GM19043 (cell line): ENCODE results near the gene GPR62.
"Not testable (repeated sequence)": the region's sequence is repeated elsewhere in the genome, so short reads cannot be mapped to it uniquely, and the experiment has no call there.

Experiments
- ATAC-seq: cut with Tn5 transposase; IDR thresholded peaks from one replicate; pipeline ENCODE4 v1.9.1; 2021; ENCODE audit warnings: low read depth; ENCODE audit not compliant: unreplicated experiment

GPR62 gene

GRCh38 chr3:51988286-51989146, 33.3 kb downstream of the GPR62 start:
- no peak for ATAC-seq

DNA sequence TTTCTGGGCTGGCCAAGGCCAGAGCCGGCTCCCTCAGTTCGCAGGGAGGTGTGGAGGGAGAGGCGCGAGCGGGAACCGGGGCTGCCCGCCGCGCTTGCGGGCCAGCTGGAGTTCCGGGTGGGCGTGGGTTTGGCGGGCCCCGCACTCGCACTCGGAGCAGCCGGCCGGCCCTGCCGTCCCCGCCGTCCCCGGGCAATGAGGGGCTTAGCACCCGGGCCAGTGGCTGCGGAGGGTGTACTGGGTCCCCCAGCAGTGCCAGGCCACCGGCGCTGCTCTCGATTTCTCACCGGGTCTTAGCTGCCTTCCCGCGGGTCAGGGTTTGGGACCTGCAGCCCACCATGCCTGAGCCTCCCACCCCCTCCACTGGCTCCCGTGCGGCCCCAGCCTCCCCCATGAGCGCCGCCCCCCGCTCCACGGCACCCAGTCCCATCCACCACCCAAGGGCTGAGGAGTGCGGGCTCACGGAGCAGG, 35.4 kb downstream of the GPR62 start:
- not testable (repeated sequence) for ATAC-seq

DNA sequence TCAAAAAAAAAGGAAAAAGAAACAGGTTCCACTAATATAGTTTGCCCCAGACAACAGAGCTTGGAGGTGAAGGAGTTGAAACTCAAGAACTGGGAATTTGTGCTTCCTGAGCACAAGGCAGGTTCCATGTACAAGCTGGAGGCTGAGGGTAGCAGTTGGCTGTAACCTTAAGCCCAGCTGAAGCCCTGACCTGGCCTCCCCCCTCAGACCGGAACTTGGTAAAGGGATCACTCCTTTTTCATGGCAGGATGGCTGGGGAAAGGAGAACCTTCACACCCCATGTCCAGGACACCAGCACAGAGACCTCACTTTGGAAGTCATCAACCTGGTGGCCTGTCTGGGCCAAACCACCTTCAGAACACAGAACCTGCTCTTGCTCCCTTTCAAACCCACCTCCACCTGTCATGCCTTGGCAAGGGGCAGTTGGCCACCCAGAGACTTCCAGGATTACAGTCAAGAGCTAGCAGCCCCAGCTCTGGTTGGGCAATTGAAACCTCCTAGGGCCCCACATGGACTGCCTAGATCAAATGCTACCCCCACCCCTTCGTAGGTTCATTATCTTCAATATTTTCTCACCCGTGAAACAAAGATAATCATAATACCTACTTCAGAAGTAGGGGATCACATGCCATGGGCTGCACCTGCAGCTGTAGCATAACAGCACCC, 37.0 kb downstream of the GPR62 start:
- no peak for ATAC-seq

GRCh38 chr3:51993657-51994056, 38.5 kb downstream of the GPR62 start:
- ATAC-seq: not testable (repeated sequence)

DNA sequence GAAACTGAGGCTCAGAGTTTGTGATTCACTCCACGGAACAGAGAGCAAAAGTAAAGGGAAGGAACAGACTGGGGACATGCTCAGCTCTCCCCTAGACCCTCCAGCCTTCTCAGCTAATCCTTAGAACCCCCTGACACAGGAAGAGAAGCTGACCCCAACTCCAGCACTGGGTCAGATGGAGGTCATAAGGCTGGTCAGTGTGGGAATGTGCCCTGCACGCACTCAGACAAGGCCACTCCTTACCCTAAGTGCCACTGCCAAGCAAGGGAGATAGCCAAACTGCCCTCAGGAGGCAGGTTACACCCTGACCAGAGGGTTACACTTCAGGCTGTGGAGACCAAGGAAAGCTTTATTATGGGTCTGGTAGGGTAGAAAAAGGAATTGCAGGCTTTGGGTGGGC, 39.3 kb downstream of the GPR62 start:
- ATAC-seq: no peak

DNA sequence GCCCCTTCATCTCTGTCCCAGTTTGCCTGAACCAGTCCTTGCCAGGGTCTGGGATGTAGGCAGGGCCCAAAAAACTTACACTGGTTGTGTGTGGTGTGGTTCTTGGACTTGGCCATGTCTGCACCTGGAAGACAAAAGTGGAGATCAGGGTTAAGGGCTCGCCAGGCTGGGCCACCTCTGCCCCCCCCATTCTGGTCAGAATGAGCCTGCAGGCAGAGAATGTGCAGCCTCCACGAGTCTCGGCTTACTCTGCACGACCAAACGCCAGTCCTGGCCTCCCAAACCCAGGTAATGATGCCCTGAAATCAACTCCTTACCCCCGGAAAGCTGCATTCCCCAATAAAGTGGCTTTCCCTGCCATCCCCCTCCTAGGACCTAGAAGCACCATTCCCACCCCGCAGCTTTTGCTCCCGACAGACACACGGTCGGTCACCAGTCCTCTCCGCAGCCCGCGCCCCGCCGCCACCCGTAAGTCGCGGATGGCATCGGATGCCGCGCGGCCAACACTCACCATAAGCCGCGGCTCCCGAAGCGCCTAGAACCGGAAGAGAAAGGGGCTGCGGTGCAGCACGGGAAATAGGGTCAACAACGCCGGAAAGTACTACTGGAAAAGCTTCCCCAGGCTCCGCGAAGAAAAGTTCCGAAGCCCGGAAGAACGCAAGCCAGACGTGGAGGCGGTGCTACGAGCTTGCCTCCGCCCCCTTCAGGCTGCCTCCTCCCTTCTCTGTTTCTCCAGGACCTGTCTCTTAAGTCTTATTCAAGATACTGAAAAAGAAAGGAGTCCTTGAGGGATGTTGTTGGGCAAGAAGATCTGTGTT, 40.4 kb downstream of the GPR62 start, which contains the start of gene RPL29:
RPL29 (minus strand) TSS at position 550 of the 818 bp plus-strand sequence; CDS start at position 116, 434 bp downstream.
- peak; percentile 86 for ATAC-seq

DNA sequence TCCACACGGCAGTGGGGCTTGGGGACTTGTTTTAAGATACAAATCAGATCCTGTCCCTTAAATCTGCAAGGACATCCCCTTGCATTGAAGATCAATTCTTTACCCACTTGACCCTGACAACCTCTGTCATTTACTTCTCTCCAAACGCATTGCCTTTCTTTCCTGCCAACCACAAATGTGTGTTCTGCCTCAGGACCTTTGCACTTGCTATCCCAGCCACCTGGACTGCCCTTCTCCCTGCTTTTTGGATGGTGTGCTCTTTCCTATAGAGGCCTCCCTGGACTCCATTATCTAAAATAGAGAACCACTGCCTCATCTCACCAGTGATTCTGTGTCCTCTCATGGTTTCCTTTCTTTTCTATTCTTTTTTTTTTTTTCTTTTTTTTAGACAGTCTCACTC, 42.0 kb downstream of the GPR62 start:
- ATAC-seq: no peak

GRCh38 chr3:51997935-51998596, 42.9 kb downstream of the GPR62 start:
- no peak for ATAC-seq

GRCh38 chr3:51998774-51999173, 43.6 kb downstream of the GPR62 start:
- ATAC-seq: no peak

DNA sequence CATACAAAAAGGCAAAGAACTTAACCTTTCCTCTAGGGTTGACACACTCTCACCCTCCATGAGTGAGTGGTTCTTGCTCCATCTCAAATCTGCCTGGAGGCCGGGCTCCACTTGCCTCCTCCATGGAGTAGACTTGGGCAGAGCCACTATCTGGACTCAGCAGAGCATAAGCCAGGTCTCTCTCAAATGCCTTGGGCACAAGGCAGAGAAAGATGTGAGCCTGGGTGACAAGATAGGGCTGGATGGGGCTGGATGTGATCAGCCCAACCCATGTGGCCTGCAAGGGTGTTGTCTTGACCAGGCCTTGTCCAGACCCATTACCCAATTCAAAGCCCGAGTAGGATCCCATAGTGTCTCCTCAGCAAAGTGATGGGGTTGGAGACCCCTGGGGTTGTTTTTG, 44.7 kb downstream of the GPR62 start:
- ATAC-seq: no peak

DNA sequence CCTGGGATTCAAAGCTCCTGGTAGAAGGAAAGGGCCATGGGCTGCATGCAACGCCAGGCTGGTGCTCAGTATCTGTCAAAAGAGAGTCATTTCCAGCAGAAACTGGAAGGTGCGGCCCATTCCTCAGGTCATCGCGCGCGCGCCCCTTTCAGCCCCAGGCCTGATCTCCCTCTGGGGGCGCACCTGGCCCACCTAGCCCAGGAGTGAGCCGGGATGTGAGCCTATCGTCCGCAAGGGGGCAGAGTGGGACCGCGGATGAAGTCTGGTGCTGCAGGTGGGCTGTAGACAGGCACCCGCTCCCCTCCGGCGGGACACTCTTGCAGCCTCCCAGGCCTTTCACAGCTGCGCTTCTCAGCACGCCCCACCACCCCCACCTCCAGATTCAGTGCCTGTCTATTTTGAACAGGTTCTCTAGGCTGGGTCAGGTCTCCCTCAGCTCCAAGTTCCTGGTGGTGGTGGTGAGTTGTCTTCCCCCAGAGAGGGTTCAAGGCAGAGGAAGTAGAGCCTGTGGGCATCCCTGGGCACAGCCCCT, 46.3 kb downstream of the GPR62 start:
- peak; percentile 72 for ATAC-seq

DNA sequence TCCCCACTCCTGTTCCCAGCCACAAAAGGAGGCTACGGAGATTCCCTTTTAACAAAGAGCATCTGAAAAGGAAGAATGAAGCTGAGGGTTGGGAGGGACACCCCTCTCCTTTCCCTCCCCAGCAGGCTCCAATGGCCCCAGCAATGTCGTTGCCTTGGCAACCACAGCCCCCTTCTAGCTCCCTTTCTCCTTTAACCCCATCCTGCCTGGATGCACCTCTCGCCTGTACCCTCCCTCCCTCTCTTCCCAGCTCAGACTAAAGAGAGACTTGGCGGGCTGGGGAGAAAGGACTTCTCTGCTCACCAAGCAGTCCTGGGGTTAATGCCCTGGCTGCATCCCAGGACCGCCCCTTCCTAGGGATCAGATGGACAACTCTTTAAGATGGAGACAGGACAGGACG, 47.6 kb downstream of the GPR62 start:
- ATAC-seq: no peak

GRCh38 chr3:52004163-52004787, 49.1 kb downstream of the GPR62 start:
- ATAC-seq: no peak

DNA sequence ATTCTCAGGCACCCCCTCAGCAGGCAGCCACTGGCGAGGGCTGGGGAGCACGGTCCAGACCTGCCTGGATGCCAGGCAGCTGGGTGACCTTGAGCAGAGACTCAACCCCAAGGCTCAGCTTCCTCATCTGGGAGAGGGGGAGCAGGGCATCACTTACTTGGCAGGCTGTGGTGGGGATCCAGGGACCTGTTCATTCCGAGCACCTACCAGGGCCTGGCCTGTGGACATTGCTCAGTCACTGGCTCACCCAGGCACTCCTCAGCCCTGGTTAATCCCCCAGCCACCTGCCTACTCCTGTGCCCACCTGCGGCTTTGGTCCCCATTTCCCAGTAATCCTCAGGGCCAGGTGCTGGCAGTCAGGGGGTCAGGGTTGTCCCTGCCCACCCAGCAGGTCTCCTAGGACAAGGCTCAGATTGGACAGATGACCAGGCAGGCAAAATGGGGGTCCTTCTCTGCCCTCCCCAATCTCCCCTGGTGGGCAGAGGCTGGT, 49.8 kb downstream of the GPR62 start:
- ATAC-seq: no peak

DNA sequence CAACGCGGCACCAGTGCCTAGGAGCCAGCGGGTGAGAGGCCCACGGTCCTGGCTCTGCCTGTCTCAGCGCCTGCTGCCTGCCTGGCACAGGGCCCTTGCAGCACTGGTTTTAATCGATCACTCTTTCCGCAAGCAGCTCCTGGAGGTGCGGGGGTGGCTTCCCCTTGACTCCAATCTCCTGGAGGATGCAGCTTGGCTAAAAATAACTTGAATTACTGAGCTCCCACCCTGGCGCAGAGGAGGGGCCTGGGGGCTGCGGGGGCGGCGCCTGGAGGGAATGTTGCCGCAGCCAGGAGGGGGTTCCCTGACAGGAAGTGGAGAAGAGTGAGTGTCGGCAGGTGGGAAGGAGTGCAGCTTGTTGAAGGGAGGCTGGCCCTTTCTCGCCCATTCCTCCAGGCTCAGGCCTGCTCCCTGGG, 50.4 kb downstream of the GPR62 start:
- no peak for ATAC-seq

DNA sequence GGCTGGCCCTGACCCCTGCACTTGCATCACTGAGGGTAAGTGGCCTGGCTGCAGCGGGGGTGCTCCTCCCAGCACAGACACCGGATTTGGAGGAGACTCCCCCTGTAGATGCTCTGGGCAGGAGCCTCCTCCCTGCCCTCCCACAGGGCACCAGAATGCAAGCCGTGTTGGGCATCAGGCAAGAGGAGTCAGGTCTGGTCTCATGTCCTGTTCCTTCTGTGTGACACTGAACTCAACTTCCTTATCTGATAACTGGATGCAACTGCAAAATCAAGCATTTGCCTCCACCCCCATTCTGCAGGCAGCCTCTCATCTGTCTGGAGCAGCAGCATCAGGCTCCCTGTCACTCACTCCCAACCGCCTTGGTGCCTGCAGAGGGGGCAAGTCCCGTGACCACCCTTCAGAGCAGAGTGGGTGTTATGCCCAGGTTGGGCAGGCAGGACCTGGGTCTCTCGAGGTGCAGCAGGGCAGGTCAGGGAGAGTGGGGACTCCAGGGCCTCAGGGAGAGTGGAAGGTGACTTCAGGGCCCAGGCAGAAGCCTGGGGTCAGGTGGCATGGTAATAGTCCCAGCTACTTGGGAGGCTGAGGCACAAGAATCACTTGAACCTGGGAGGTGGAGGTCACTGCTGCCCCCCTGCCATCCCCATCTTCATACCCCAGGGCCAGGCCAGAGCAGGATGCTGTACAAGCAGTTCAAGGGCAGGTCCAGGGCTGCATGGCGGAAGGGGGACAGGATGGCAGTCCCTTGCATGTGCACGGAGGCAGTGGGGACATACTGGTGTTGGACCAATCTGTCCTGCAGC, 51.0 kb downstream of the GPR62 start:
- ATAC-seq: no peak

DNA sequence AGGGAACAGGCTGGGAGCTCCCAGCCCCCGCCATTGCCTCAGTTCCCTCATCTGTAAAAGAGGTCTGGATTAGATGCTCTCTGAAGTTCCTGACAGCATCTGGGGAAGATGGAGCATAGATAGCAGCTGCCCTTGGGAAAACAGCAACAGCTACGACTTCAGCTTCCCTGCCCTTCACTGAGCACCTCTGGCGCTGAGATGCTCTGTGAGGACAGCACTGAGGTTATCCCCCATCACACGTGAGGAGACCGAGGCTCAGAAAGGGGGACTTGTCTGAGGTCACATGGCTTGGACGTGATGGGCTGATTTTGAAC, 51.6 kb downstream of the GPR62 start:
- no peak for ATAC-seq
